Measurements from ENCODE around the gene PLEKHH1. TPM values are rescaled to one million over a fixed set of nuclear protein-coding genes. Genes with fewer than 3 reads are reported as not detected.
A peak's percentile ranks its signal among the peaks of the same experiment; 100 is the strongest.

Gene PLEKHH1
- total and polyA plus RNA-seq, 9 of the 15 experiments (the other 6 are each of a cell fraction or from before 2014, with no cell fraction given): 0.76 to 5.9 (median 2.9) TPM

DNA sequence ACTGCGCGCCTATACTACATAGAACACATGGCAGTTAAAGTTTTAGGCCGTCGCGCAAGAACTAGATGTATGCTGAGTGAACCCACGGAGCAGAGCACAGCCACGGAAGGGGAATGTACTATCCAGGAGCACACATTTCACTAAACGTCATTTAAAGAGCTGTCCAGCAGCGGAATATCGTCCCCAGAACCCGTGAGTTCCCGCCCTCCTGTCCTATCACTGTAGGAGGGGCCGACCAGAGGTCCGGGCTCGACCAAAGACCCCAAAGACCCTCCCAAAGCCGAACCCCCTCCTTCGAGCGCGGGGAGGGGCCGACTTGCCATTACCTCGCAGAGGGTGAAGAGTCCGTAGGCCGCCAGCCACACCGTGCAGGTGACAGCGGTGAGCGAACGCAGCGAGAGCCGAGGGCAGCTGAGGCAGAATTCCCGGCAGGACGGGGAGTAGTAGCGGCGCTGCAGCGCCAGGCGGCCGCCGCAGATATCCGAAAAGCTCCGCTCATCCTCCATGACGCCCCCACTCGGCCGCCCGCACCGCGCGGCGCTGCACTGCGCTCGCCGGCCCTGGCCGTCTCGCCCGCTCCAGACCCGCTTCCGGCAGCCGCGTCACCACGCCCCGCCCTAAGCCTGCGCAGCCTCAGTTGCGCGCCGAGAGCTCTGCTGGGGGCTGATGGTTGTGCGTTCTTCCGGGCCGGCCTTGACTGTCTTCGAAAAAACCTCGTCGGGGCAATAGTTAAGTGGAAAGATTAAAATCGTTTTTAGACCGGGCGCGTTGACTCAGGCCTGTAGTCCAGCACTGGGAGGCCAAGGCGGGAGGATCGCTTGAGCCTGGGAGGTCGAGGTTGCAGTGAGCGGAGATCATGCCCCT is 66.8 kb downstream of the PLEKHH1 start, which contains the start of gene PIGH (continued):
- TF ChIP-seq, protein P1, sequence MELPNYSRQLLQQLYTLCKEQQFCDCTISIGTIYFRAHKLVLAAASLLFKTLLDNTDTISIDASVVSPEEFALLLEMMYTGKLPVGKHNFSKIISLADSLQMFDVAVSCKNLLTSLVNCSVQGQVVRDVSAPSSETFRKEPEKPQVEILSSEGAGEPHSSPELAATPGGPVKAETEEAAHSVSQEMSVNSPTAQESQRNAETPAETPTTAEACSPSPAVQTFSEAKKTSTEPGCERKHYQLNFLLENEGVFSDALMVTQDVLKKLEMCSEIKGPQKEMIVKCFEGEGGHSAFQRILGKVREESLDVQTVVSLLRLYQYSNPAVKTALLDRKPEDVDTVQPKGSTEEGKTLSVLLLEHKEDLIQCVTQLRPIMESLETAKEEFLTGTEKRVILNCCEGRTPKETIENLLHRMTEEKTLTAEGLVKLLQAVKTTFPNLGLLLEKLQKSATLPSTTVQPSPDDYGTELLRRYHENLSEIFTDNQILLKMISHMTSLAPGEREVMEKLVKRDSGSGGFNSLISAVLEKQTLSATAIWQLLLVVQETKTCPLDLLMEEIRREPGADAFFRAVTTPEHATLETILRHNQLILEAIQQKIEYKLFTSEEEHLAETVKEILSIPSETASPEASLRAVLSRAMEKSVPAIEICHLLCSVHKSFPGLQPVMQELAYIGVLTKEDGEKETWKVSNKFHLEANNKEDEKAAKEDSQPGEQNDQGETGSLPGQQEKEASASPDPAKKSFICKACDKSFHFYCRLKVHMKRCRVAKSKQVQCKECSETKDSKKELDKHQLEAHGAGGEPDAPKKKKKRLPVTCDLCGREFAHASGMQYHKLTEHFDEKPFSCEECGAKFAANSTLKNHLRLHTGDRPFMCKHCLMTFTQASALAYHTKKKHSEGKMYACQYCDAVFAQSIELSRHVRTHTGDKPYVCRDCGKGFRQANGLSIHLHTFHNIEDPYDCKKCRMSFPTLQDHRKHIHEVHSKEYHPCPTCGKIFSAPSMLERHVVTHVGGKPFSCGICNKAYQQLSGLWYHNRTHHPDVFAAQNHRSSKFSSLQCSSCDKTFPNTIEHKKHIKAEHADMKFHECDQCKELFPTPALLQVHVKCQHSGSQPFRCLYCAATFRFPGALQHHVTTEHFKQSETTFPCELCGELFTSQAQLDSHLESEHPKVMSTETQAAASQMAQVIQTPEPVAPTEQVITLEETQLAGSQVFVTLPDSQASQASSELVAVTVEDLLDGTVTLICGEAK (IDR thresholded peaks at IDR 0.05): 0 out of 2 replicates have a peak, but pooled peaks have one; percentile 39
- TF ChIP-seq, protein P1 (CRISPR knock-in tag; IDR thresholded peaks at IDR 0.05): no peak
- peak; percentile 82; the same call in 1 of the 2 replicates for TF ChIP-seq ETV5 (CRISPR knock-in tag; IDR thresholded peaks at IDR 0.05; ENCODE audit: low read depth)
- no peak for TF ChIP-seq ZNF79 (CRISPR knock-in tag; IDR thresholded peaks at IDR 0.05; ENCODE audit: low read depth)
- no peak for TF ChIP-seq GATAD2B (IDR thresholded peaks at IDR 0.05; ENCODE audit: borderline replicate concordance)
- TF ChIP-seq PTTG1 (tag; IDR thresholded peaks at IDR 0.05; ENCODE audit: low read depth): no peak
- peak in 1 of 3 experiments; percentile 77; a peak in 3 of 6 replicates for TF ChIP-seq ZBTB11 (CRISPR knock-in tag; IDR thresholded peaks at IDR 0.05)
- no peak for TF ChIP-seq USF2 (CRISPR knock-in tag; IDR thresholded peaks at IDR 0.05)
- peak; percentile 67; the same call in 1 of the 2 replicates for TF ChIP-seq RB1 (IDR thresholded peaks at IDR 0.05; ENCODE audit: low read depth)
- no peak for TF ChIP-seq HNRNPL (IDR thresholded peaks at IDR 0.05; ENCODE audit: low read depth, low read length)
- no peak for TF ChIP-seq ZNF778 (CRISPR knock-in tag; IDR thresholded peaks at IDR 0.05)
- TF ChIP-seq ILK (tag; IDR thresholded peaks at IDR 0.05; ENCODE audit: borderline replicate concordance, low read depth): no peak
- TF ChIP-seq RFX1 (IDR thresholded peaks at IDR 0.05): no peak

Data from K562 (cell line).